Kidney epithelial cell (primary cell): ENCODE results near the gene GSX2. TPM values are rescaled to one million over a fixed set of nuclear protein-coding genes. Genes with fewer than 3 reads are reported as not detected.

Experiments used
- DNase-seq: peaks from one replicate; pipeline ENCODE4 v3.0.0-alpha.2; 2010; ENCODE audit warnings: low read depth
- H3K27me3 ChIP-seq: 2 replicates; pipeline ENCODE4 v1.6.0; 2011; ENCODE audit warnings: low read length; ENCODE audit not compliant: control insufficient read depth, insufficient read depth
- H3K36me3 ChIP-seq: 2 replicates; pipeline ENCODE4 v1.5.1; 2011; ENCODE audit warnings: low read length; ENCODE audit not compliant: control insufficient read depth, insufficient read depth
- H3K4me3 ChIP-seq: 2 replicates; pipeline ENCODE4 v1.5.1; 2011; ENCODE audit warnings: low read depth, mild to moderate bottlenecking, control low read depth, low read length
- CTCF ChIP-seq: IDR thresholded peaks from 2 replicates; pipeline ENCODE4 v1.5.1; 2011; ENCODE audit warnings: mild to moderate bottlenecking, moderate library complexity, low read length, control low read depth, inconsistent platforms; ENCODE audit not compliant: insufficient read depth, poor library complexity, severe bottlenecking
- total RNA-seq: library from RNA; depleted of rRNA; stranded (reverse); fragments of >200 nt; gene quantifications from 2 replicates; pipeline ENCODE4 v1.2.3, GENCODE V29; 2015

Gene GSX2
- total RNA-seq, 1 donor from 2014 or later = not detected

DNA sequence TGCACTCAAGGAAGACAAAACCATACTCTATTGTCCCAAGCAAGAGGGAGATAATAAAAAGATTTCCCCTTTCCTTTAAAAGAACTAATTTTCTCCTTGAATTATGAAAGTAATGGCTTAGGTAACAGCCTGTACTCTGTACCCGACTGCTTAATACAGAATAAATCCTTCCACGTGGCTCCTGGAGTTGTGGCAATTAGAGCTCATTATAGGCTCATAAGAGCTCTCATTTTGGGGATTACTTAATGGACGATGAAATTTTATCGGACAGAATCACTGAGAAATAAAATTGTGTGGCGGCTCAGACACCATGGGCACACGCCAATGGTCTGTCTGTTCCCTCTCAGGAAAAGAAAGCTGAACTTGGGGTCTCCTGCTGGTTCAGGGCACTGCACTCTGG is 2.8 kb upstream of the GSX2 start:
- no peak overlapping the region for H3K4me3 ChIP-seq
- H3K27me3 ChIP-seq = peaks cover 93% of the 10 kb centered on the region
- no peaks in the 10 kb centered on the region for H3K36me3 ChIP-seq
- DNase-seq = no peak
- no peak for TF ChIP-seq CTCF

DNA sequence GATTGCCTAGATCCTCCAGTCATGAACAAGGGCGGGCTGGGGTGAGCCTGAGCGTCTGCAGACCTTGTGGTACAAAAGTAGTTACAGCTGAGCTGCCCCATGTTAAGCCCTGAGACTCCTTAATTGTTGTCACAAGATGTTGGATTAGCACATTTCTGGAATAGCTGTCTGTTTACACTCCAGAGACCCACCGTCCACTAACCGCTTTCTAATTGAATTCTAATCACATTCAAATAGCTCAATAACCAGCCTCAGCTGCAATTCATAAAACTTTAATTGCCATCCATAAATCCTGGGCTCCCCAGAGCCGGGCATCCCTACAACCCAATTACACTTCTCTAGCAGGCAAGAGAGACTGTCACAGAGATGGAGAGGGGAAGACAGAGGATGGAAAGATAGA is 1.6 kb upstream of the GSX2 start:
- Histone ChIP-seq H3K27me3 (peaks cover 92% of the 10 kb centered on the region), H3K36me3 (no peaks in the 10 kb centered on the region), H3K4me3 (no peak overlapping the region)
- TF ChIP-seq CTCF = no peak
- no peak for DNase-seq

GRCh38 chr4:54099287-54099747 is 646 bp upstream of the GSX2 start:
- Histone ChIP-seq H3K4me3 (no peak overlapping the region), H3K27me3 (peaks cover 92% of the 10 kb centered on the region), H3K36me3 (no peaks in the 10 kb centered on the region)
- no peak for TF ChIP-seq CTCF
- DNase-seq = no peak

- Histone ChIP-seq H3K36me3 (no peaks in the 10 kb centered on the region), H3K4me3 (no peak overlapping the region), H3K27me3 (peaks cover 91% of the 10 kb centered on the region)
- no peak for TF ChIP-seq CTCF
- DNase-seq = no peak
Measured at GRCh38 chr4:54100595-54101189, 729 bp downstream of the GSX2 start.

- no peak overlapping the region for H3K4me3 ChIP-seq
- TF ChIP-seq CTCF = no peak
- peaks cover 87% of the 10 kb centered on the region for H3K27me3 ChIP-seq
- DNase-seq = no peak
- H3K36me3 ChIP-seq = no peaks in the 10 kb centered on the region
Measured at GRCh38 chr4:54101190-54102041, 1.5 kb downstream of the GSX2 start.
